HL-60 (cell line): ENCODE data around the gene NRL.

ENCODE experiments used
- POLR2AphosphoS5 ChIP-seq: IDR thresholded peaks from 2 replicates; pipeline ENCODE4 v1.6.1; 2012; ENCODE audit warnings: low read depth
- TF ChIP-seq, protein P1 (sequence below): IDR thresholded peaks from one replicate; pipeline ENCODE4 v1.5.1; 2011; ENCODE audit warnings: low read length, control low read depth, inconsistent platforms; ENCODE audit not compliant: insufficient read depth

DNA sequence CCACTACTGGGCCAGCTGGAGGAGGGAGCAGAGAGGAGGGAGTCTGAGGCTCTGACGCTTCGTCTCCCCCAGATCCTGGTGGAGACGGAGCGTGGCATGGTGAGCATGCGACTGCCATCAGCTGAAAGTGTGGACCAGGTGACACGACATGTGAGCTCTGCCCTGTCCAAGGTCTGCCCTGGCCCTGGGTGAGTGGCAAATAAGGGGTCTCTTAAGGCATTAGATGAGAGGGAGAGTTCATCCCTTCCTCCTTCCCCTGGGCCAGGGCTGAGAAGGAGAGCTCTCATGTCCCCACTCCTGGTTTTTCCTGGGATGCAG is 60.5 kb downstream of the NRL start:
- TF ChIP-seq, protein P1, sequence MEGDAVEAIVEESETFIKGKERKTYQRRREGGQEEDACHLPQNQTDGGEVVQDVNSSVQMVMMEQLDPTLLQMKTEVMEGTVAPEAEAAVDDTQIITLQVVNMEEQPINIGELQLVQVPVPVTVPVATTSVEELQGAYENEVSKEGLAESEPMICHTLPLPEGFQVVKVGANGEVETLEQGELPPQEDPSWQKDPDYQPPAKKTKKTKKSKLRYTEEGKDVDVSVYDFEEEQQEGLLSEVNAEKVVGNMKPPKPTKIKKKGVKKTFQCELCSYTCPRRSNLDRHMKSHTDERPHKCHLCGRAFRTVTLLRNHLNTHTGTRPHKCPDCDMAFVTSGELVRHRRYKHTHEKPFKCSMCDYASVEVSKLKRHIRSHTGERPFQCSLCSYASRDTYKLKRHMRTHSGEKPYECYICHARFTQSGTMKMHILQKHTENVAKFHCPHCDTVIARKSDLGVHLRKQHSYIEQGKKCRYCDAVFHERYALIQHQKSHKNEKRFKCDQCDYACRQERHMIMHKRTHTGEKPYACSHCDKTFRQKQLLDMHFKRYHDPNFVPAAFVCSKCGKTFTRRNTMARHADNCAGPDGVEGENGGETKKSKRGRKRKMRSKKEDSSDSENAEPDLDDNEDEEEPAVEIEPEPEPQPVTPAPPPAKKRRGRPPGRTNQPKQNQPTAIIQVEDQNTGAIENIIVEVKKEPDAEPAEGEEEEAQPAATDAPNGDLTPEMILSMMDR: no peak
- no peak for TF ChIP-seq POLR2AphosphoS5
